Hepatocyte (in vitro differentiated cells): ENCODE results near the gene FBRSL1.

Experiments used
- EZH2 ChIP-seq: fragments of 200-600 bp; sonication (generic); IDR thresholded peaks from 2 replicates; pipeline ENCODE4 v1.6.1; 2016; ENCODE audit warnings: antibody characterized with exemption, mild to moderate bottlenecking, borderline replicate concordance
- EZH2phosphoT487 ChIP-seq: fragments of 200-600 bp; sonication (generic); IDR thresholded peaks from one replicate; pipeline ENCODE4 v1.6.1; 2018; ENCODE audit warnings: antibody characterized with exemption, mild to moderate bottlenecking, low read depth, moderate library complexity; ENCODE audit not compliant: unreplicated experiment, severe bottlenecking

DNA sequence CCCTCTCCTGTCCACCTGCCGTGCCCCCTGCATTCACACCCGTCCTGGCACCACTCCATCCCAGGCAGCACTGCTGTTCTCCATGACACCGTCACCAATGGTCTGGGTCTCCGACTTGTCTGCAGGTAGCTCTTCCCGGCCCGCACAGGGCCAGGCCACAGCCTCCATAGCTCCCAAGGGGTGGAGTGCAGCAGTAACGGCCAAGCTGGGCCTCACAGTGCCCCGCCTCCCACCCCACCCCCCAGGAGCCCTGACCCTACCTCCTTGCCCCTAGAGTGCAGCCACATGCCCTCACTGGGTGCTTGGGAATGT lies 12.9 kb downstream of the FBRSL1 start:
- TF ChIP-seq EZH2phosphoT487 (no peak), EZH2 (no peak)
